GM18519 (cell line): Measurements from ENCODE around the gene GPR39.
A peak's percentile ranks its signal among the peaks of the same experiment; 100 is the strongest.

Experiments used
- ATAC-seq: cut with Tn5 transposase; IDR thresholded peaks from one replicate; pipeline ENCODE4 v1.9.1; 2021; ENCODE audit warnings: mild to moderate bottlenecking, moderate library complexity; ENCODE audit not compliant: unreplicated experiment, low FRiP score

The GPR39 gene

DNA sequence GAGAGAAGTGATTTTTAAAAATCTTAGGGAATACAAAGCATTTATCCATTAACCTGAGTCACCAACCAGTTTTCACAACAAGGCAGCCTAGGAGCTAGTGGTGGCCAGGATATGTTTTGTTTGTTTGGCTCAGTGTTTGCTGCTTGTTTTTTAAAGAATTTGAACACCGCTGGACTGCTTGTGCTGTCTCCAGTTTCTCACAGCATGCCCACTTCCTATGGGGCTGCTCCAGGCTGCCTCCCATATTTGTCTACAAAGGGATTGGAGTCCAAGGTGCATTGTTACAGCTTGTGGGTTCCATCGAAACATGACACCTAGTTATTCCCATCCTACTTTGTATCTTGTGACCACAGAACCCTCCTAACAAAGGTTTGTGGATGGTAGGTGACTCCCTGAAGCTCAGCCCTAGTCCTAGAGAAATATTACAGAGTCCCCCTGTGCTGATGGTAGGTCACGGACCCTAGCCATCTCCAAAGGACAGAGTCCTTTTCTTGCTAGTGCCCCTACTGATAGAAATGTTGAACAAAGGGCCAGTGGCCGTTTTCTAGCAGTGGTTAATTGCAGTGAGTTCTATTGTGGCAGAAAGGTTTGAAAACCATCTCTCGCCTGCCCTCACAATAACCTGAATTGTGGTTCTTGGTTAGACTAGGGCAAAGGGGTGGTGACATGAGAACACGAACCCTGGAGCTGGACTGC lies 23.2 kb downstream of the GPR39 start:
- no peak for ATAC-seq

DNA sequence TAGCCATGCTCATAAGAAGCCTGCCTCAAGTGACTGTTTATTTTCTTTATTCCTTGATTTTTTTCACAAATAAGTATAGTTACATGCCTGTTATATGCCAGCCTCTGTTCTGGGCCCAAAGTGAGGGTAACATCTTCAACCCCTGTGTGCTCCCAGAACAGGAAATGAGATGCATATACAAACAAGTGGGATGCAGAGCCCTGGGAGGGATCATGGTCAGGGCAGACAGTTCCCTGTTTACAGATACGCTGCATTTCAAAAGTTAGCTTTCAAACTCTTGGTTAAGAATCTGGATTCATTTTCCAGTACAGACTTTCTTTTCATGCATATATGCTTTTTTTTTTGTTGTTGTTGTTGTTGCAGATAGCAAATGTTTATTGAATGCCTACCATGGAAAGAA lies 24.4 kb downstream of the GPR39 start:
- ATAC-seq, result no peak

DNA sequence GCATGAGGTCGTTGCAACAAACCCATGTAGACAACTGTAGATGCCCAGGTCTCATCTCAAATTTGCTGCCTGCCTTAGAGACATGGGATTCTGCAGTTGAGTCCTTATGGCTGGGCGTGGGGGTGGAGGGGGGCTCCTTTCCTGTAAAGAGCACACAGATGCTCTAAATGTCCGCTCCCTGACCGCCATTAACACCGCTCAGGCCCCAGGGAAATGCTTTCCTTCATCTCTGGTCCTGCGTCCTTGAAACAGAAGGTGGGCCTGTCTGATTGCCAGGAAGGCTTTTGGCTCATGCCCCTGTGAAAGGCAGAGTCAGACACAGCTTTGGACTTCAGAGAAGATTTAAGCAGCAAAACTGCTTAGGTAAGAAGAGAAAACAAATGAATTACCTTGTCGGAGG lies 25.7 kb downstream of the GPR39 start:
- ATAC-seq, result no peak

DNA sequence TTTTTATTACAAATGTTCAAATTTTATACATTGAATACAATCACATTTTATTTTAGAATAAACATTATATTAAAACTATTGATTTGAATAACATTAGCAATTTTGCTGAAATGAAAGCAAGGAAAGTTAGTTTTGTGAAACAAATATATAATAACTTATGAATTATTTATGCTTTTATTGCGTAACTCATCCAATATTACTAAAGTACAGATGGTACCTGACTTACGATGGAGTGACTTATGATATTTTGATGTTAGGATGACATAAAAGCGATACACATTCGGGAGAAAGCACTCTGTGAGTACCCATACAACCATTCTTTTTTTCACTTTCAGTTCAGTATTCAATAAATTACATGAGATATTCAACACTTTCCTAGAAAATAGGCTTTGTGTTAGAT lies 26.5 kb downstream of the GPR39 start:
- no peak for ATAC-seq

GRCh38 chr2:132446444-132446843 lies 29.8 kb downstream of the GPR39 start:
- ATAC-seq, result no peak

- no peak for ATAC-seq
Measured at GRCh38 chr2:132448331-132448730, 31.7 kb downstream of the GPR39 start.

DNA sequence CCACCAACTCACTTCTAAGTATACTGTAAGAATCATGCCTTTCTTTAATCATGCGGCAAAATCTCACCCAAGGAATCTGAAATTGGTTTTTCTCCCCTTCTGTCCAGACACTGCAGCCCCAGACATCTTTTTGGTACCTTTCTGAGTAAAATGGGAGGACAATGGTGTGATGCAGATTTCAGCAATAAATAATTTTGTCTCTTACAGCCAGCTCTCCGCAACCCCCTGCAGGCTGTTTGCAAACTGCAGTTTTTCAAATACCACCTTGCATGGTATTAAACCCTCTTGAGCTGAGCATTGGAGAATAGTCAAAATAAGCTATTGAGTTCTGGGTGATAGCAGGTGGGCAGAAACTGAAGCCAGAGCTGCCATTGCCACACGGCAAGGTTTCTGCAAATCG lies 32.2 kb downstream of the GPR39 start:
- peak; percentile 56 for ATAC-seq

DNA sequence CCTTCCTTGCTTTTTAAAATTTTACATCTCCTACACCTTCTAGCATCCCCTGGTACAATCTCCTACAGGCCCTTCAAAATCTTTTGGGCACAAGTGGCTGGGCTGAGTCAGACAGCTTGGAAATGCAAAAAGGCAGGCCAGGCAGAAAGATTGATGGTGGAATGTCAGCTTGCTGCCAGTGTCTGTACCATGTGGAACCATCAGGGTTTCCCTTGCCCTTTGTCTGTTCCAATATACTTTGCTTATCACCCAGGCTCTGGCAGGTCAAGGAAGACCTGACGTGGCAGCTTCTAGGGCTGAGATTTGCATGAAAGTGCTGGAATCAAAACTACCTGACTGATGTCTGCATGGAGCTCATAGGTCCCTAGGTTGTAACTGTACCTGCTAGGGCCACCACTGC lies 33.3 kb downstream of the GPR39 start:
- no peak for ATAC-seq

DNA sequence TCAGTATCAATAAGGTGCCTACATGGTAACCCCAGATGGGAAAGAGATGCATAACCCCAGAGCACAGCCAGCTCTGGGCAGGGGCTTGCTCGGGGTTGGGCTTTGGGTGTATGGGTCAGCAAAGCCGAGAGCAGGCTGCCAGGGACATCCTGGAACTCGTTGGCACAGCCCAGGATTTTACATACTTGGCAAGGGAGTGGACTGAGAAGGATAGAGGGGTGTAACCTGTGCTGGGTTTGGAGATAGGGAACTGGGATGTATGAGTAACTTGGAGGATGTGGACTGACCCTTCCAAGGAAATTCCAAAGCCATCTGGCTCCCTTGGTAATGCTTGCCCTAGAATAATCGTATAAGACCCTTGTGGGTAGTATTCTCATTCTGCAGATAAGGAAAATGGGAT lies 44.2 kb downstream of the GPR39 start:
- ATAC-seq, result no peak

DNA sequence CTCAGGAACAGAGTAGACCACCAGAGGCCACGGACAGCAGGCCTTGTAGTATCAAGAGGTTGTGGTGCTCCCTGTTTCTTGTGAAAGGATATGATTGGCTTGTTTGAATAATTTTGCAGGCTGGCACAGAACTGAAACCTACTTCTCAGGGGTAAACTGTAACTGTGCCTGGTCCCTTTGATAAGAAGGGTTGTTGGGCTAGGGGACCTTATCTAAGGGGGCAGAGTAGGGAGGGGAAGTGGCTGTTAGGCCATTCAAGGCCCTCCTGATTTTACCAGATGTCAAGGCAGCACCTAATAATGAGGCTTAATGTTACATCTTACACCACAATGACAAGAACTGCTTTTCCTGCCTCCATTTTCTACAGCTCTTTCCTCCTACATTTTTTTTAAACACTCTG lies 45.6 kb downstream of the GPR39 start:
- no peak for ATAC-seq

GRCh38 chr2:132463719-132464118 lies 47.1 kb downstream of the GPR39 start:
- ATAC-seq, result no peak

DNA sequence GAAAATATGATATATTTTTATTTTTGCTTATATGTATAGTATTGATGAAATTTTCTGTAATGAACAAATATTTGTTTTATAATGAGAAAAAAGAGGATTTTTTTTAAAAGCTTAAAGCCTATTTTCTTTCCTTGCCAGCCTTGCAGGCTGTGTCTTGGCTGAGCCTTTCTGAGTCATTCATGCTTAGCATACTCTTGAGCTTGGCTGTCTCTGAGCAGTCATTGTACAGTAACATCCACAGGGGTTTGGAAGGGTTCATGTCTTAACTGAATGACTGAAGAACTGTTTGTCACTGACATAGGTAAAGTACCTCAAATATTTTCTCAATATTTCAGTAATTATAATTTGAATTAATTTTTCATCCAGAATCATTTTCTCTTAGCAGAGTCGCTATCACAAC lies 49.3 kb downstream of the GPR39 start:
- ATAC-seq, result no peak

DNA sequence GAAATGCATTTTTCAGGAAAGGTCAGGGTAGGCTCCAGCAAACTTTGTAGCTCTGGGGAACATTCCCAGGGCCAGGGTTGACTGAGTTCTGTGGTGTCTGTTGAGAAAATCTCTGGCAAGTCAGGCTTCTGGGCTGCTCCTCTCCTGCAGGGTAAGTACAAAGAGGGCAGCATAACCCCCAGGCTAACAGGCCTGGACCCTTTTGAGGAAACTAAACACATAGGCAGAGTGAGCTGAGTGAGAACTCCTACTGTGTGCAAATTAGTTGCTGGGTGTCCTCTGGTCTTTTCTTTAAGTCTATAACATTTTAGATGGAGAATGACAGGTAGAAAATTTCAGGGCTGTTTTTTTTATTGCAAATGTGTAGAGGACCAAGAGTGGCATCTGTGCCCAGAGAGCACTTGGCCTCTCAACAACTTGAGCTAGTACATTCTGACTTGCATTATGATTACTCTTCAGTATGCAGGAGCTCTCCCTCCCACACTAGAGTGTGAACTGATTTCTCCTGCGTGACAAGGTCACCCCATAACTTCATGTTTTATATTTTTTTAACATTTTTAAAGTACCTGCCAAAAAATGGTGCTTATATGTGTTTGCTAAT lies 49.9 kb downstream of the GPR39 start:
- ATAC-seq, result no peak

DNA sequence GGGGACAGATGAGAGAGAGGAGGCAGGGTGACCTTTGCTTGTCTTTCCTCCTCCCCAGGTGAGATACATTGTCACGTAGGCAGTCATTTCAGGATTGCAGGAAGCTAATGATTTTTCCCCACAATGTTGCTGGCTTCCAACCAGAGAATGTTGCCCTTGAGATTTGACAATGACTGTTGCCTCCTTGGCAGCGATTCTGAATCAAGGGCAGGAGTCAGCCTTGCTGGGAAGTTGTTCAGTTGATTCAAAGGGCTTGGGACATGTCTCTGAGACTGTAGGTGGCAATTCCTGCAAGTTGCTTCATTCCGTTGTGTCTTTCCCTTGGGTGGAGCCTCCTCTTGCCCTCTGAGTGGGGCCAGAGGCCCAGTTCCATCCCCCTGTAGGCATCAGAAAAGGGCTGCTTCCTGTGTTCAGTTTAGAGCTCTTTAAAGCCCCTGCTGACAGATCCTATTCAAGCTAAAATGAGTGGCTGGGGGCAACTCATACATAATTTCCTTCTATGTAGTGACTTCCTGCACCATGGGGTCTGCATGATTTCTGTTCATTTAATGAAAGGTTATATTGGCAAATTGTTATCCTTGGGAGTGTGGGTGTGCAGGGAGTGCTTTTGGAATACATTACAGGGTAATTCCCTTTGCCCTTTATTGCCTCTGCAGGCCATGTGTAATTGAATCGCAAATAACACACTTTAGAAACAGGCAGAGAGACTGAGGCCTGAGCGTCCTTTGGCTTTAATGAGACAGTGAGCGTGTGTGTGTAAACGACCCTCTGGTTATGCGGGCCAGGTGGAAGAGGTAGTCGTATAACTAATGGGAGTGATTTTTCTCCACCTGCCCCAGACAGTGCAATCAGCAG lies 52.4 kb downstream of the GPR39 start:
- ATAC-seq, result no peak

DNA sequence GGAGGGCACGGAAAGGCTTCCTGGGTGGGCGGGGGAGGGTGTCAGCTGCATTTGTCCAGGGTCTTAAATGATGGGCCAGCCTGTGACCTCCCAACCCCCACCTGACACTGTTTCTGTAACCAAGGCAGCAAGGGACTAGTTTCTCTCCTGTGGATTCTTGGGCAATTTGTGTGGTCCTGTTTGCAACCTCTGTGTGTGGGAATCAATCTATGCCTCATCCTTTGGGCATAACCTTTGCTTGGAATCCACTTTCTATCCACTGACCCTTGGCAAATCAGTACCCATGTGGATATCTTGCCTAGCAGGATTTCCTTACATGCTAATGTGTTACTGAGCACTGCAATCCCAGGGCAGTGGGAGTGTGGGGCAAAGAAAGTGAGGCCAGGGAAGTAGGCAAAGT lies 54.1 kb downstream of the GPR39 start:
- no peak for ATAC-seq

- no peak for ATAC-seq
Measured at GRCh38 chr2:132473174-132473883, 56.7 kb downstream of the GPR39 start.

DNA sequence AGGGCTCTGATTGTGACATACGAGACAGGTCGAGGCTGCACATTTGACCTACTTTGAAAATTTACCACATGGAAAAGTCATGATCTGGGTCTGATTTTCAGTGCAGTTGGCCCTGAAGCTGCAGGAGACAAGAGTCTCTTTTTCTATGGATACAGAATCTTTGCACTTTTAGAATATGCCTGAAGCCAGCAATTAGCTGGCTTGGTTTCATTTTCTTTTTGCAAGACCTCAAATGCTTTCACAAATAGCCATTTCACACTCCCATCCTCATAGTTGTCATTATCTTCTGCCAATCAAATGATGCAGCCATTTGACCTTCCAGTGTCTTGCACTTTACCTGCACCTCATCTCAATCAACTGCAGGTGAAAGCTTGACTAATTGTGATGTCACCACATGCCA lies 59.0 kb downstream of the GPR39 start:
- ATAC-seq, result no peak

GRCh38 chr2:132477436-132477835 lies 60.8 kb downstream of the GPR39 start:
- no peak for ATAC-seq

DNA sequence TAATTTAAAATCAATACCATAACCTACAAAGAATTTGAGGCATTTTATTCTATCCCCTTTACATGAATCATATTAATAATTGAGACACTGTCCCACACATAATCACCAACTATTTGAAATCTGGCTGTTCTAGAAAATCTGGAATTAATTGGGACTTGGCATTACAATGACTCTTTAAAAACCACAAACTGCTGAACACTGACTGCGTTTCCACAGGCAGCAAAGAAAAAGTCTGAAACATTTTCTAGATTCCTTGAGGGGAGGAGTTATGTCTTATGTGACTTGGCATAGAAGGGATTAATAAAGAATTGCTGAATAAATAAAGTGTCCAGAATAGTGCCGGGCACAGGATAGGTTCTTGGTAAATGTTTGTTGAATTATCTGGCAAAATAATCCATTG lies 61.4 kb downstream of the GPR39 start:
- ATAC-seq, result no peak

GRCh38 chr2:132478461-132479105 lies 62.0 kb downstream of the GPR39 start:
- no peak for ATAC-seq

- ATAC-seq, result no peak
Measured at GRCh38 chr2:132479155-132479554, 62.5 kb downstream of the GPR39 start.
